Suprapubic skin (tissue), 3 donors: ENCODE data around the gene LRG1.

Experiments
- POLR2AphosphoS5 ChIP-seq, 3 donors: sonication (generic); formaldehyde crosslinking; IDR thresholded peaks; one replicate each; pipeline ENCODE4 v1.6.1; 2017; ENCODE audit warnings: antibody characterized with exemption in 3 of 3
- TF ChIP-seq, protein P1 (sequence below), 2 donors: fragments of 200-600 bp in 1 of 2; fragments of 450-650 bp in 1 of 2; sonication (generic) in 1 of 2; IDR thresholded peaks; one replicate each; pipeline ENCODE4 v1.5.1; 2016 to 2019; ENCODE audit warnings: antibody characterized with exemption in 2 of 2, mild to moderate bottlenecking in 1 of 2, moderate library complexity in 1 of 2

DNA sequence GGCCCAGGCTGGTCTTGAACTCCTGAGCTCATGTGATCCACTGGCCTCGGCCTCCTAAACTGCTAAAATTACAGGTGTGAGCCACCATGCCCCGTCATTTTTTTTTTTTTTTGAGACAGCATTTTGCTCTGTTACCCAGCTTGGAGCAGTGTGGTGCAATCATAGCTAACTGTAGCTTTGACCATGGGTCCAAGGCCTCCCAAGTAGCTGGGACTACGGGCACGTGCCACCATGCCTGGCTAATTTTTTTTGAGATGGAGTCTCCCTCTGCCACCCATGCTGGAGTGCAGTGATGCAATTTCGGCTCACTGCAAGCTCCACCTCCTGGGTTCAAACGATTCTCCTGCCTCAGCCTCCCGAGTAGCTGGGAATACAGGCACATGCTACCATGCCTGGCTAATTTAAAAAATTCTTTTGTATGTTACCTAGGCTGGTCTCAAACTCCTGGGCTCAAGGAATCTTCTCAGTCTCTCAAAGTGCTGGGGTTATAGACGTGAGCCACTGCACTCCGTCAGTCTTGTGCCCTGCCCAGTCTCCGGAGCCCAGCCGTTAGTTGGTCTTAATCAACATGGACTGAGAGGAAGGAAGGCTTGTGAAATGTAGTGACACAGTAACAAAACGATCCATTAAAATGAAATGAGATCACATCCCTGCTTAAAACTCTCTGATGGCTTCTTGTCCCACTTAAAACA is 1.4 kb upstream of the LRG1 start:
- TF ChIP-seq, protein P1, sequence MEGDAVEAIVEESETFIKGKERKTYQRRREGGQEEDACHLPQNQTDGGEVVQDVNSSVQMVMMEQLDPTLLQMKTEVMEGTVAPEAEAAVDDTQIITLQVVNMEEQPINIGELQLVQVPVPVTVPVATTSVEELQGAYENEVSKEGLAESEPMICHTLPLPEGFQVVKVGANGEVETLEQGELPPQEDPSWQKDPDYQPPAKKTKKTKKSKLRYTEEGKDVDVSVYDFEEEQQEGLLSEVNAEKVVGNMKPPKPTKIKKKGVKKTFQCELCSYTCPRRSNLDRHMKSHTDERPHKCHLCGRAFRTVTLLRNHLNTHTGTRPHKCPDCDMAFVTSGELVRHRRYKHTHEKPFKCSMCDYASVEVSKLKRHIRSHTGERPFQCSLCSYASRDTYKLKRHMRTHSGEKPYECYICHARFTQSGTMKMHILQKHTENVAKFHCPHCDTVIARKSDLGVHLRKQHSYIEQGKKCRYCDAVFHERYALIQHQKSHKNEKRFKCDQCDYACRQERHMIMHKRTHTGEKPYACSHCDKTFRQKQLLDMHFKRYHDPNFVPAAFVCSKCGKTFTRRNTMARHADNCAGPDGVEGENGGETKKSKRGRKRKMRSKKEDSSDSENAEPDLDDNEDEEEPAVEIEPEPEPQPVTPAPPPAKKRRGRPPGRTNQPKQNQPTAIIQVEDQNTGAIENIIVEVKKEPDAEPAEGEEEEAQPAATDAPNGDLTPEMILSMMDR (IDR thresholded peaks at IDR 0.05): no peak
- no peak for TF ChIP-seq POLR2AphosphoS5 (IDR thresholded peaks at IDR 0.05)
